Right lobe of liver (tissue), 6 donors: Measurements from ENCODE around the gene UBN1. TPM values are rescaled to one million over a fixed set of nuclear protein-coding genes. Genes with fewer than 3 reads are reported as not detected.

Experiments
- ATAC-seq, 4 donors: fragments of 200-7000 bp; cut with Tn5 transposase; one replicate each; pipeline ENCODE4 v1.9.1; 2020; ENCODE audit warnings: mild to moderate bottlenecking in 4 of 4, moderate library complexity in 4 of 4
- DNase-seq, 3 donors: peaks; one replicate each; pipeline ENCODE4 v3.0.0-alpha.2; 2020
- H3K27ac ChIP-seq, 3 donors: fragments of 200-600 bp; one replicate each; pipeline ENCODE4 v1.8.0; 2022
- H3K27me3 ChIP-seq, 2 donors: fragments of 200-600 bp; one replicate each; pipeline ENCODE4 v1.8.0; 2022
- H3K36me3 ChIP-seq, 4 donors: fragments of 200-600 bp; sonication (generic) in 1 of 4; one replicate each; pipeline versions ENCODE4 v1.5.1 to v1.8.0; 2017 to 2022; ENCODE audit warnings: control low read depth in 1 of 4
- H3K4me1 ChIP-seq, 4 donors: fragments of 200-600 bp; sonication (generic) in 1 of 4; one replicate each; pipeline versions ENCODE4 v1.5.1 to v1.8.0; 2017 to 2022; ENCODE audit warnings: control low read depth in 1 of 4
- H3K4me3 ChIP-seq, 3 donors: fragments of 200-600 bp; one replicate each; pipeline ENCODE4 v1.8.0; 2022
- H3K9me3 ChIP-seq, 4 donors: fragments of 200-600 bp; sonication (generic) in 1 of 4; one replicate each; pipeline versions ENCODE4 v1.5.1 to v1.8.0; 2017 to 2022; ENCODE audit warnings: control low read depth in 1 of 4
- CTCF ChIP-seq, 4 donors: fragments of 200-600 bp in 3 of 4; fragments of 450-650 bp in 1 of 4; IDR thresholded peaks; one replicate each; pipeline versions ENCODE4 v1.5.1 to v1.8.0; 2016 to 2022; ENCODE audit warnings: antibody characterized with exemption in 4 of 4, mild to moderate bottlenecking in 2 of 4
- POLR2A ChIP-seq: fragments of 450-650 bp; IDR thresholded peaks from one replicate; pipeline ENCODE4 v1.6.1; 2017; ENCODE audit warnings: antibody characterized with exemption, mild to moderate bottlenecking
- WGBS: methylation state at CpG from one replicate; pipeline ENCODE4 v1.1.6; 2018; ENCODE audit warnings: low coverage, low lambda C conversion rate; ENCODE audit not compliant: insufficient coverage; ENCODE audit errors: missing lambda C conversion rate; 5-methylcytosine and 5-hydroxymethylcytosine counted together
- intact Hi-C, 2 donors: fragments of 100-400 bp; cut with DNase I; formaldehyde crosslinking; loops; one replicate each; pipeline versions ENCODE4 v1.11.2 to v1.14.1; 2022
- total RNA-seq, 6 experiments: library from RNA; depleted of rRNA in 2 of 6; stranded (reverse); fragments of >200 nt in 2 of 6; fragmentation: NEBNext Ultra II Directional in 3 of 6; extraction: Animal tissue kit (Norgen Biotek cat#: 25700) in 3 of 6; gene quantifications; one replicate each; pipeline versions ENCODE4 v1.1.0 to v1.2.4, GENCODE V29; 2016 to 2023
- donor health status: DM: no; HTN: yes; CAD: no.
- donor health status: DM: no; HTN: no; CAD: no.
- donor health status: DM: no; HTN: no; CAD: no.
- donor health status: DM: no; HTN: yes; CAD: no.
- donor health status: DM: no; HTN: yes; CAD: no.

Gene UBN1
- total RNA-seq, 6 experiments from 2014 or later = 12.0 to 18.6 (median 16.2) TPM

GRCh38 chr16:4900036-4900435 lies 52.8 kb downstream of the UBN1 start:
- ATAC-seq (no peak), DNase-seq (no peak)
- intact Hi-C loops = no loop called here
- no peaks in the 10 kb centered on the region for H3K4me1 ChIP-seq
- H3K27ac ChIP-seq = no peak overlapping the region
- H3K27me3 ChIP-seq = no peaks in the 10 kb centered on the region
- TF ChIP-seq POLR2A (no peak), CTCF (IDR thresholded peaks at IDR 0.05) (no peak)
- WGBS = 73% methylated on average over 4 of the region's 8 CpGs
- peaks cover 0 to 22% (median 2%) of the 10 kb centered on the region in 4 donors for H3K36me3 ChIP-seq
- no peak overlapping the region for H3K4me3 ChIP-seq
- no peaks in the 10 kb centered on the region for H3K9me3 ChIP-seq

GRCh38 chr16:4900750-4901149 lies 53.5 kb downstream of the UBN1 start:
- DNase-seq = no peak
- Histone ChIP-seq H3K27me3 (no peaks in the 10 kb centered on the region), H3K4me1 (peaks cover 0 to 4% (median under 1%) of the 10 kb centered on the region in 4 donors), H3K27ac (no peak overlapping the region), H3K9me3 (no peaks in the 10 kb centered on the region), H3K36me3 (peaks cover 0 to 15% (median 0%) of the 10 kb centered on the region in 4 donors), H3K4me3 (no peak overlapping the region)
- intact Hi-C loops = no loop called here
- 92% methylated on average over 4 of the region's 11 CpGs for WGBS
- TF ChIP-seq CTCF (IDR thresholded peaks at IDR 0.05) (no peak), POLR2A (no peak)
- ATAC-seq = no peak

- no peak for TF ChIP-seq CTCF (IDR thresholded peaks at IDR 0.05)
- TF ChIP-seq POLR2A = no peak
- ATAC-seq = no peak
- WGBS = 97% methylated on average over 6 of the region's 13 CpGs
- Histone ChIP-seq H3K4me1 (peaks cover 0 to 14% (median 7%) of the 10 kb centered on the region in 4 donors), H3K9me3 (no peaks in the 10 kb centered on the region), H3K36me3 (peaks cover 0 to 4% (median 0%) of the 10 kb centered on the region in 4 donors), H3K27ac (no peak overlapping the region), H3K4me3 (no peak overlapping the region), H3K27me3 (no peaks in the 10 kb centered on the region)
- intact Hi-C loops = no loop called here
- DNase-seq = no peak
Observed at GRCh38 chr16:4902038-4902437, 54.8 kb downstream of the UBN1 start.

GRCh38 chr16:4904108-4904941 lies 57.0 kb downstream of the UBN1 start:
- intact Hi-C loops = no loop called here
- Histone ChIP-seq H3K9me3 (no peaks in the 10 kb centered on the region), H3K4me1 (peaks cover 0 to 22% (median 10%) of the 10 kb centered on the region in 4 donors), H3K4me3 (no peak overlapping the region), H3K36me3 (no peaks in the 10 kb centered on the region), H3K27ac (no peak overlapping the region), H3K27me3 (no peaks in the 10 kb centered on the region)
- DNase-seq = no peak
- TF ChIP-seq POLR2A = no peak
- TF ChIP-seq CTCF (IDR thresholded peaks at IDR 0.05) = no peak
- WGBS = 79% methylated on average over 10 of the region's 16 CpGs
- ATAC-seq = no peak
